ENCODE results near the gene INSYN2B. TPM values are rescaled to one million over a fixed set of nuclear protein-coding genes. Genes with fewer than 3 reads are reported as not detected.

The INSYN2B gene
- total and polyA plus RNA-seq, 2 of the 8 experiments (the other 6 are each of a cell fraction or from before 2014, with no cell fraction given): not detected

GRCh38 chr5:169956756-169957155, 23.5 kb downstream of the INSYN2B start:
- no peak for FAIRE-seq
- Histone ChIP-seq H3K56ac (replicated peaks; ENCODE audit: insufficient read length, low read depth, low read length) (no peak overlapping the region), H2BK5ac (ENCODE audit: low read depth, low read length) (no peak overlapping the region), H3K9ac (replicated peaks in 1 of 4; ENCODE audit: extremely low read depth in 1 of 4, low read depth in 3 of 4, low read length in 3 of 4) (no peak overlapping the region), H3K4me2 (ENCODE audit: insufficient read depth in 1 of 2, low read depth in 2 of 2, low read length in 2 of 2) (no peak overlapping the region), H2BK12ac (ENCODE audit: low read depth, low read length) (no peak overlapping the region), H3K18ac (ENCODE audit: extremely low read depth, low read length) (no peak overlapping the region), H3K79me1 (ENCODE audit: low read depth, low read length) (no peaks in the 10 kb centered on the region), H3K4me1 (replicated peaks in 1 of 4; ENCODE audit: control insufficient read depth in 3 of 4, insufficient read depth in 4 of 4, low read length in 3 of 4) (no peaks in the 10 kb centered on the region), H4K91ac (replicated peaks; ENCODE audit: insufficient read length, low read length) (no peak overlapping the region), H3K23ac (ENCODE audit: insufficient read length) (no peak overlapping the region), H4K5ac (ENCODE audit: insufficient read length, low read depth, low read length) (no peak overlapping the region), H3K36me3 (ENCODE audit: control insufficient read depth in 2 of 4, insufficient read depth in 4 of 4, low read length in 3 of 4) (no peaks in the 10 kb centered on the region), H3K14ac (ENCODE audit: insufficient read length) (no peak overlapping the region), H4K8ac (ENCODE audit: extremely low read depth, insufficient read depth, low read length) (no peak overlapping the region), H3K9me3 (ENCODE audit: insufficient read depth in 2 of 2, low read depth in 1 of 2, low read length in 1 of 2) (no peaks in the 10 kb centered on the region), H3K4me3 (ENCODE audit: extremely low read depth in 1 of 4, insufficient read depth in 2 of 4, low read depth in 3 of 4, low read length in 4 of 4) (no peak overlapping the region), H3K4ac (replicated peaks; ENCODE audit: insufficient read length, low read depth, low read length) (no peak overlapping the region), H3K27me3 (replicated peaks in 1 of 4; ENCODE audit: control insufficient read depth in 3 of 4, extremely low read depth in 1 of 4, insufficient read depth in 3 of 4, low read length in 3 of 4) (no peaks in the 10 kb centered on the region; a peak in 1 of 7 replicates), H2AFZ (ENCODE audit: low read length) (no peak overlapping the region), H2AK5ac (ENCODE audit: low read depth, low read length) (no peak overlapping the region), H2BK120ac (replicated peaks; ENCODE audit: low read depth, low read length) (no peak overlapping the region), H2BK20ac (ENCODE audit: low read length) (no peak overlapping the region), H3K27ac (ENCODE audit: low read depth, low read length) (no peak overlapping the region), H2BK15ac (ENCODE audit: low read length) (no peak overlapping the region), H3K79me2 (ENCODE audit: control insufficient read depth in 1 of 2, insufficient read depth in 2 of 2, low read length in 2 of 2) (no peaks in the 10 kb centered on the region), H4K20me1 (replicated peaks in 1 of 2; ENCODE audit: control insufficient read depth in 1 of 2, insufficient read depth in 2 of 2, low read length in 2 of 2) (no peaks in the 10 kb centered on the region), H3K23me2 (ENCODE audit: low read depth, low read length) (no peaks in the 10 kb centered on the region)
- no peak for DNase-seq (ENCODE audit: low read depth in 1 of 2, low spot score in 2 of 2)
- POLR2A ChIA-PET (ENCODE audit: partially characterized antibody): no interaction called here
- CTCF ChIA-PET (ENCODE audit: partially characterized antibody): interaction anchor here (2.9 kb wide), 1 partner anchor 24 kb away, joined by 9 read pairs; the partner anchor contains the start of gene INSYN2B
- no peak for TF ChIP-seq CHD7 (IDR thresholded peaks at IDR 0.05; ENCODE audit: insufficient replicate concordance, low read length)
